Endothelial cell of umbilical vein (primary cell): Measurements from ENCODE around the gene UNC50.
"Not testable (repeated sequence)": the region's sequence is repeated elsewhere in the genome, so short reads cannot be mapped to it uniquely, and the experiment has no call there.

Experiments
- CTCF ChIP-seq, 2 donors: IDR thresholded peaks; 1 replicate in 1 of 2; 2 replicates in 1 of 2; pipeline ENCODE4 v1.5.1; 2011; ENCODE audit warnings: low read length in 2 of 2, mild to moderate bottlenecking in 2 of 2, moderate library complexity in 2 of 2, control low read depth in 1 of 2, inconsistent platforms in 1 of 2, low read depth in 1 of 2; ENCODE audit not compliant: insufficient read depth in 1 of 2; ENCODE audit errors: extremely low read depth in 1 of 2
- FOS ChIP-seq: IDR thresholded peaks from 2 replicates; pipeline ENCODE4 v1.6.1; 2011; ENCODE audit warnings: mild to moderate bottlenecking, low read length, moderate library complexity, borderline replicate concordance; ENCODE audit not compliant: insufficient read depth
- POLR2A ChIP-seq: IDR thresholded peaks from 2 replicates; pipeline ENCODE4 v1.6.1; 2012; ENCODE audit warnings: low read depth, mild to moderate bottlenecking, control low read depth, low read length
- POLR2AphosphoS5 ChIP-seq: IDR thresholded peaks from 2 replicates; pipeline ENCODE4 v1.6.1; 2012; ENCODE audit warnings: low read depth, mild to moderate bottlenecking, control low read depth, low read length, moderate library complexity; ENCODE audit not compliant: insufficient read depth

DNA sequence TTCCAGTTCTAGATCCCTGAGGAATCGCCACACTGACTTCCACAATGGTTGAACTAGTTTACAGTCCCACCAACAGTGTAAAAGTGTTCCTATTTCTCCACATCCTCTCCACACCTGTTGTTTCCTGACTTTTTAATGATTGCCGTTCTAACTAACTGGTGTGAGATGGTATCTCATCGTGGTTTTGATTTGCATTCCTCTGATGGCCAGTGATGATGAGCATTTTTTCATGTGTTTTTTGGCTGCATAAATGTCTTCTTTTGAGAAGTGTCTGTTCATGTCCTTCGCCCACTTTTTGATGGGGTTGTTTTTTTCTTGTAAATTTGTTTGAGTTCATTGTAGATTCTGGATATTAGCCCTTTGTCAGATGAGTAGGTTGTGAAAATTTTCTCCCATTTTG is 13.7 kb upstream of the UNC50 start:
- TF ChIP-seq POLR2A; CTCF (IDR thresholded peaks at IDR 0.05; ENCODE audit: extremely low read depth in 1 of 2, insufficient read depth in 1 of 2, low read depth in 1 of 2, low read length in 2 of 2); POLR2AphosphoS5; FOS: not testable (repeated sequence)
